Progenitor cell of endocrine pancreas (in vitro differentiated cells): ENCODE data around the gene XRCC6. TPM values are rescaled to one million over a fixed set of nuclear protein-coding genes. Genes with fewer than 3 reads are reported as not detected.

Experiments used
- DNase-seq: peaks from one replicate; pipeline ENCODE4 v3.0.0; 2021; ENCODE audit warnings: low spot score; ENCODE audit not compliant: unreplicated experiment
- H3K27ac Mint-ChIP-seq: 2 replicates; pipeline ENCODE4 v1.8.0; 2021; ENCODE audit warnings: mild to moderate bottlenecking, moderate library complexity, mixed read lengths
- H3K27me3 Mint-ChIP-seq: 2 replicates; pipeline ENCODE4 v1.8.0; 2021; ENCODE audit warnings: mixed read lengths
- H3K36me3 Mint-ChIP-seq: 2 replicates; pipeline ENCODE4 v1.8.0; 2022; ENCODE audit warnings: mixed read lengths; ENCODE audit not compliant: insufficient read depth
- H3K4me1 Mint-ChIP-seq: 2 replicates; pipeline ENCODE4 v1.8.0; 2021; ENCODE audit warnings: low read depth, mixed read lengths
- H3K4me3 Mint-ChIP-seq: 2 replicates; pipeline ENCODE4 v1.8.0; 2021; ENCODE audit warnings: low read depth, mild to moderate bottlenecking, moderate library complexity, mixed read lengths
- H3K9me3 Mint-ChIP-seq: 2 replicates; pipeline ENCODE4 v1.8.0; 2021; ENCODE audit warnings: low read depth, mixed read lengths
- CTCF ChIP-seq: fragments of 200-600 bp; sonication (generic); IDR thresholded peaks from one replicate; pipeline ENCODE4 v1.5.0; 2021; ENCODE audit warnings: antibody characterized with exemption, mild to moderate bottlenecking; ENCODE audit not compliant: unreplicated experiment
- total RNA-seq: library from RNA; stranded (reverse); gene quantifications from 2 replicates; pipeline ENCODE4 v1.2.1, GENCODE V29; 2021

XRCC6 gene
- total RNA-seq, 1 donor from 2014 or later = 272 TPM

- Mint-ChIP-seq H3K36me3 (peaks cover 6% of the 10 kb centered on the region), H3K9me3 (no peaks in the 10 kb centered on the region), H3K27me3 (no peaks in the 10 kb centered on the region), H3K4me1 (no peaks in the 10 kb centered on the region), H3K27ac (no peak overlapping the region), H3K4me3 (no peak overlapping the region)
- no peak for TF ChIP-seq CTCF
- DNase-seq = no peak
Observed at GRCh38 chr22:41575533-41575932, 45.6 kb upstream of the XRCC6 start.

- no peaks in the 10 kb centered on the region for H3K27me3 Mint-ChIP-seq
- peaks cover 6% of the 10 kb centered on the region for H3K36me3 Mint-ChIP-seq
- H3K27ac Mint-ChIP-seq = peak overlapping the region; percentile 80
- peak; percentile 64 for TF ChIP-seq CTCF
- H3K4me1 Mint-ChIP-seq = no peaks in the 10 kb centered on the region
- H3K9me3 Mint-ChIP-seq = no peaks in the 10 kb centered on the region
- DNase-seq = peak; percentile 37
- H3K4me3 Mint-ChIP-seq = no peak overlapping the region
Observed at GRCh38 chr22:41576877-41577276, 44.2 kb upstream of the XRCC6 start.

- Mint-ChIP-seq H3K27ac (no peak overlapping the region), H3K4me1 (no peaks in the 10 kb centered on the region), H3K27me3 (no peaks in the 10 kb centered on the region), H3K36me3 (peaks cover 13% of the 10 kb centered on the region), H3K4me3 (no peak overlapping the region), H3K9me3 (no peaks in the 10 kb centered on the region)
- no peak for TF ChIP-seq CTCF
- DNase-seq = no peak
Observed at GRCh38 chr22:41578114-41578513, 43.0 kb upstream of the XRCC6 start.

- Mint-ChIP-seq H3K4me3 (no peak overlapping the region), H3K9me3 (no peaks in the 10 kb centered on the region), H3K27me3 (no peaks in the 10 kb centered on the region), H3K27ac (no peak overlapping the region), H3K4me1 (no peaks in the 10 kb centered on the region), H3K36me3 (peaks cover 17% of the 10 kb centered on the region)
- no peak for TF ChIP-seq CTCF
- DNase-seq = no peak
Observed at GRCh38 chr22:41578818-41579217, 42.3 kb upstream of the XRCC6 start.

- no peak overlapping the region for H3K27ac Mint-ChIP-seq
Observed at GRCh38 chr22:41579297-41579996, 41.6 kb upstream of the XRCC6 start.

More at GRCh38 chr22:41579297-41579996, 41.6 kb upstream of the XRCC6 start:
- no peaks in the 10 kb centered on the region for H3K9me3 Mint-ChIP-seq
- H3K4me1 Mint-ChIP-seq = peaks cover under 1% of the 10 kb centered on the region
- DNase-seq = no peak
- no peak overlapping the region for H3K4me3 Mint-ChIP-seq
- no peak for TF ChIP-seq CTCF
- no peaks in the 10 kb centered on the region for H3K27me3 Mint-ChIP-seq
- H3K36me3 Mint-ChIP-seq = peaks cover 18% of the 10 kb centered on the region
